ENCODE measurements around the gene NMNAT3. TPM values are rescaled to one million over a fixed set of nuclear protein-coding genes. Genes with fewer than 3 reads are reported as not detected.

Gene NMNAT3
- total RNA-seq, 4 donors from 2014 or later = 3.5 to 9.5 (median 7.2) TPM

- ATAC-seq (ENCODE audit: low FRiP score) (no peak), DNase-seq (ENCODE audit: low spot score) (no peak)
- TF ChIP-seq CTCF (IDR thresholded peaks at IDR 0.05) = no peak
Observed at GRCh38 chr3:139676108-139676507, 1.7 kb downstream of the NMNAT3 start.

DNA sequence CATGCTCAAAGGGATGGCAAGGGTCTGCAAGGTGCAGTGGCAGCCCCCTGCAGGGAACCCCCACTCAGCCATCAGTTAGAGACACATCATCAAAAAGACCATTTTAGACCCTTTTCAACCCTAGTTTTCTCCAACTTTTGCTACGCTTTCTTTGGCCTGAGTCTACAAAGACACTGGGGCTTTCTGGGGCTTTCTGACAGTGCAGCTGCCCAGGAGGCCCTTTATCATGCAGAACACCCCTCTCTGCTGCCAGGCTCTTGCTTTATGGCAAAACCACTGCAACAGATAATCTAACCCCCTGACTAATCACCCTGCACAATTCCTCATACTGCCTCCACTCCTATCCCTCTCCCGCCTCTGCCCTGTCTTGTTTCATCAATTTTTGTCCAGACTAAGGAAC, 2.4 kb downstream of the NMNAT3 start:
- no peak for TF ChIP-seq CTCF (IDR thresholded peaks at IDR 0.05)
- ATAC-seq (ENCODE audit: low FRiP score) = no peak
- DNase-seq (ENCODE audit: low spot score) = no peak

DNA sequence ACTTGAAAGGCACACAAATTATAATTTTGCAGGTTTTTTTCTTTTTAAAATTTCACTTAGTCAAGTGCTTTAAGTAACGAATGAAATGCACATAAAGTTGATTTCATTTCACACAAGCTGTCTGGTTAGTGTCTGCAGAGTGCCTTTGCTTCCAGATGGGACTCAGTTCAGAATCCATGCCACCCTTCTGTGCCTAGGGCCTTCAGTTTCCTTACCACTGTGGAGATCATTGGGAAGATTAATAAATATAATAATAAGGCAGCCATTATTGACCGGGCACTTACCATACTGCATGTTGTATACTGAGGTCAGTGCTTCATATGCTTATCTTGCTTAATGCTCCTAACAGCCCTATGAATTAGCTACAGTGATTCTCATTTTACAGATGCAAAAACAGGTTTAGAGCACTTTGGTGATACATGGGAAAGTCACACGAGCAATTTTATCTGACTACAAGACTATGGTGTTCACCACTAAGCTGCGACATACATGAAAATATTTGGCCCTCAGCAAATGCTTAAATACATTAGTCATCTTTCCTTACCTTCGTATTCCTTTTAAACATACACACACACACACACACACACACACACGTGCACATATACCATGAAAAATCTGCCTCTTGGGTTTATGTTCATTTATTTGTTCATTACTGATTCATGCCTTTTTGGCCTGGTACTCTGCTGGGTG, 3.1 kb downstream of the NMNAT3 start:
- no peak for ATAC-seq (ENCODE audit: low FRiP score)
- no peak for TF ChIP-seq CTCF (IDR thresholded peaks at IDR 0.05)
- DNase-seq (ENCODE audit: low spot score) = no peak

- DNase-seq (ENCODE audit: low spot score) (no peak), ATAC-seq (ENCODE audit: low FRiP score) (no peak)
- TF ChIP-seq CTCF (IDR thresholded peaks at IDR 0.05) = no peak
Observed at GRCh38 chr3:139672884-139673283, 4.9 kb downstream of the NMNAT3 start.

DNA sequence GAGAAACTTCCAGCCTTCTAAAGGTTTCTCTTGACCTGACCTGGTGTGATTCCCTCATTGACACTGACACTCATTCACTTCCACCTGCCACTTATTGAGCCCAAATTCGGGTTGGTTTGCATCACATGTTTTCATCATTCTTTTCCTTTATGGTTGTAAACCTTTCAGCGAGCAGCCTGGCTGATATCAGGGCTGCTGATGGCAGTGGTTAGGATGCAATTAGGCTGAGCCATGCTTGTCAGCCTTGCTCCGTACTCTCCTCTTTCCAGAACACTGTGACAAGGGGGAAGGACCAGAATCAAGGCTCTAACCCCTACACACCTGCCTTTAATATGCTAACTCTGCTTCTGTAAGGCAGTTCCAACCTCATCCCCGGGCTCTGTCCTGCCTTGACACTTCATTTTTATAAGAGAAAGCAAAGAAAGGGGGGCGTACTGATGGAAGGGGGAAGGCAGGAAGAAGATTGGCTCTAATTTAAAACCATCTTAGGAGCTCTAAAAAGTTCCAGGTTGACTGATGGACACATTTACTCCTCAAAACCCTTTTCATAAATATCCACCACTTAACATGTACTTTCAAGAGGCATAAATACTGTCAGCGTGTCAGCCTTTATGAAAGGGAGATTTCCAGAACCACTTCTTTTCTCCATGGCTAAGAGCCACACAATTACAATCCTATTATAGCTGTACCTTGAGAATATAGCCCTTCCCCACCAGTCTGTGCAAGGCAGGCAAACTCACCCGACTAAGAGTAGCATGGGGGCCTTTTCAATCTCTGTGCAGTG, 5.7 kb downstream of the NMNAT3 start:
- ATAC-seq (ENCODE audit: low FRiP score) (no peak), DNase-seq (ENCODE audit: low spot score) (no peak)
- TF ChIP-seq CTCF (IDR thresholded peaks at IDR 0.05) = no peak

- no peak for TF ChIP-seq CTCF (IDR thresholded peaks at IDR 0.05)
- no peak for DNase-seq (ENCODE audit: low spot score)
- ATAC-seq (ENCODE audit: low FRiP score) = no peak
Observed at GRCh38 chr3:139671107-139671506, 6.7 kb downstream of the NMNAT3 start.

GRCh38 chr3:139670196-139670595, 7.6 kb downstream of the NMNAT3 start:
- TF ChIP-seq CTCF (IDR thresholded peaks at IDR 0.05) = no peak
- DNase-seq (ENCODE audit: low spot score) (no peak), ATAC-seq (ENCODE audit: low FRiP score) (no peak)

Measured in omental fat pad (tissue), 4 donors.